Measurements from ENCODE around the gene PSD2. TPM values are rescaled to one million over a fixed set of nuclear protein-coding genes. Genes with fewer than 3 reads are reported as not detected.

Gene PSD2
- polyA plus RNA-seq, 3 donors: not detected

DNA sequence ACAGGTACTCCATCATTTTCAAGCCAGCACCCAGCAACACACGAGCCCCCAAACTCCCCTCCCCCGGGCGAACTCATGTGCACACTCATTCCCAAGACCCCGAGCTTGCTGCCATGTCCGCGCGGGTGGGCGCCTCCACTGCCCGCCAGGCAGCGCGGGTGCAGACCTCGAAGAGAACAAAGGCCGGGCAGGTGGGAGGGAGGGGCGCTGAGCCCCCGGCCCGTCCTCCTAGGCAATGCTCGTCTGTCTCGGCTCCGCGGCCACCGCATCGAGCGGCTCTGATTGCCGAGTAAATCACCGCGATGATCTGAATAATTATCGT is 47.1 kb upstream of the PSD2 start:
- WGBS (ENCODE audit: insufficient coverage): 16% methylated on average over 26 of the region's 27 CpGs
- no peak overlapping the region for H3K4me3 ChIP-seq (replicated peaks in 1 of 3; ENCODE audit: low read depth in 2 of 3, low read length in 3 of 3)
- no peak overlapping the region for H3K9ac ChIP-seq (ENCODE audit: insufficient read depth, low read length, poor library complexity, severe bottlenecking)
- H3K4me1 ChIP-seq (ENCODE audit: control insufficient read depth in 1 of 2, insufficient read depth in 2 of 2, low read length in 2 of 2): peaks cover 23 to 27% of the 10 kb centered on the region in 2 donors
- no peaks in the 10 kb centered on the region for H3K36me3 ChIP-seq (replicated peaks in 1 of 2; ENCODE audit: control insufficient read depth in 1 of 2, insufficient read depth in 2 of 2, low read length in 2 of 2)
- H2AFZ ChIP-seq (ENCODE audit: insufficient read depth, low read depth, low read length, poor library complexity, severe bottlenecking): no peak overlapping the region
- H3K27me3 ChIP-seq (ENCODE audit: control insufficient read depth in 2 of 2, insufficient read depth in 2 of 2, low read length in 2 of 2): peaks cover 48 to 88% of the 10 kb centered on the region in 2 donors
- no peak overlapping the region for H3K27ac ChIP-seq (ENCODE audit: low read depth in 1 of 2, low read length in 2 of 2)
- H4K20me1 ChIP-seq (ENCODE audit: insufficient read depth, low read length): no peaks in the 10 kb centered on the region
- H3K4me3 Mint-ChIP-seq: peak overlapping the region; percentile 27 to 97
- intact Hi-C loops (cut with micrococcal nuclease): loop anchor here in 1 of 2 donors (5.0 kb wide), 1 partner anchor 56 kb away; no protein-coding TSS in a partner anchor
- H3K36me3 Mint-ChIP-seq: peaks cover 7 to 11% of the 10 kb centered on the region in 2 donors
- TF ChIP-seq, protein P1, sequence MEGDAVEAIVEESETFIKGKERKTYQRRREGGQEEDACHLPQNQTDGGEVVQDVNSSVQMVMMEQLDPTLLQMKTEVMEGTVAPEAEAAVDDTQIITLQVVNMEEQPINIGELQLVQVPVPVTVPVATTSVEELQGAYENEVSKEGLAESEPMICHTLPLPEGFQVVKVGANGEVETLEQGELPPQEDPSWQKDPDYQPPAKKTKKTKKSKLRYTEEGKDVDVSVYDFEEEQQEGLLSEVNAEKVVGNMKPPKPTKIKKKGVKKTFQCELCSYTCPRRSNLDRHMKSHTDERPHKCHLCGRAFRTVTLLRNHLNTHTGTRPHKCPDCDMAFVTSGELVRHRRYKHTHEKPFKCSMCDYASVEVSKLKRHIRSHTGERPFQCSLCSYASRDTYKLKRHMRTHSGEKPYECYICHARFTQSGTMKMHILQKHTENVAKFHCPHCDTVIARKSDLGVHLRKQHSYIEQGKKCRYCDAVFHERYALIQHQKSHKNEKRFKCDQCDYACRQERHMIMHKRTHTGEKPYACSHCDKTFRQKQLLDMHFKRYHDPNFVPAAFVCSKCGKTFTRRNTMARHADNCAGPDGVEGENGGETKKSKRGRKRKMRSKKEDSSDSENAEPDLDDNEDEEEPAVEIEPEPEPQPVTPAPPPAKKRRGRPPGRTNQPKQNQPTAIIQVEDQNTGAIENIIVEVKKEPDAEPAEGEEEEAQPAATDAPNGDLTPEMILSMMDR (IDR thresholded peaks at IDR 0.05): no peak
- peaks cover 86 to 94% (median 87%) of the 10 kb centered on the region in 3 donors for H3K27me3 Mint-ChIP-seq (ENCODE audit: low read depth in 3 of 3)
- peaks cover 29% of the 10 kb centered on the region for H3K4me1 Mint-ChIP-seq
- no peak overlapping the region for H3K27ac Mint-ChIP-seq
- peaks cover 0 to 26% (median 16%) of the 10 kb centered on the region in 7 donors for H3K9me3 Mint-ChIP-seq
- no peak overlapping the region for H3K4me2 ChIP-seq (replicated peaks; ENCODE audit: extremely low read depth, low read length, poor library complexity, severe bottlenecking)
- H3K79me2 ChIP-seq (ENCODE audit: insufficient read depth, low read length): no peaks in the 10 kb centered on the region
- H3K9me3 ChIP-seq (replicated peaks in 1 of 2; ENCODE audit: control insufficient read depth in 1 of 2, insufficient read depth in 1 of 2, low read length in 2 of 2): peaks cover 5 to 28% of the 10 kb centered on the region in 2 donors
- no peak for DNase-seq

DNA sequence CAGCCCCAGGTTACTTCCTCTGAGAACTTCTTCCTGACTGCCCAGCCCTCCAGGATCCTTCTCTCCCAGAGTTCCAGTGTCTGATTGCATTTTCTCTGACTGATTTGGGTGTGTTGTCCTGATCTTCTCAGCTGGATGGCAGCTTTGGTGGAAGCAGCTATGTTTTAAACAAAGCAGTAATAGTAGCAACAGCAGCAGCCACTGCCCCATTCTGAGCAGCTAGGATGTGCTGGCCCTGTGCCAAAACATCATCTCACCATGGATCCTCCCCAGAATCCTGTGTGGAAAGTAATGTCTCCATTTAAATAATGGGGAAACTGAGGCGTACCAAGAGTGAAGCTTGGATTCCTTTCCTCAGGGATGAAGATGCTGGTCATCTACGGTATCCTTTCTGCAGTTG is 46.4 kb upstream of the PSD2 start:
- Histone ChIP-seq H3K27me3 (ENCODE audit: control insufficient read depth in 2 of 2, insufficient read depth in 2 of 2, low read length in 2 of 2) (peaks cover 49 to 91% of the 10 kb centered on the region in 2 donors), H3K4me1 (ENCODE audit: control insufficient read depth in 1 of 2, insufficient read depth in 2 of 2, low read length in 2 of 2) (peaks cover 23 to 27% of the 10 kb centered on the region in 2 donors)
- H3K4me1 Mint-ChIP-seq: peaks cover 29% of the 10 kb centered on the region

More for the DNA sequence above, 46.4 kb upstream of the PSD2 start:
- no peak for DNase-seq
- Mint-ChIP-seq H3K27me3 (ENCODE audit: low read depth in 3 of 3) (peaks cover 90 to 98% (median 93%) of the 10 kb centered on the region in 3 donors), H3K27ac (peak overlapping the region in 1 of 7 donors; percentile 70), H3K4me3 (peak overlapping the region in 1 of 2 donors; percentile 97), H3K36me3 (peaks cover 7 to 11% of the 10 kb centered on the region in 2 donors), H3K9me3 (peaks cover 0 to 26% (median 17%) of the 10 kb centered on the region in 7 donors)
- no peak overlapping the region for H3K4me3 ChIP-seq (replicated peaks in 1 of 3; ENCODE audit: low read depth in 2 of 3, low read length in 3 of 3)
- H3K27ac ChIP-seq (ENCODE audit: low read depth in 1 of 2, low read length in 2 of 2): no peak overlapping the region
- no peaks in the 10 kb centered on the region for H4K20me1 ChIP-seq (ENCODE audit: insufficient read depth, low read length)
- WGBS (ENCODE audit: insufficient coverage): 100% methylated on average over 1 of the region's 2 CpGs
- H3K36me3 ChIP-seq (replicated peaks in 1 of 2; ENCODE audit: control insufficient read depth in 1 of 2, insufficient read depth in 2 of 2, low read length in 2 of 2): no peaks in the 10 kb centered on the region
- no peaks in the 10 kb centered on the region for H3K79me2 ChIP-seq (ENCODE audit: insufficient read depth, low read length)
- no peak overlapping the region for H3K4me2 ChIP-seq (replicated peaks; ENCODE audit: extremely low read depth, low read length, poor library complexity, severe bottlenecking)
- intact Hi-C loops (cut with micrococcal nuclease): loop anchor here in 1 of 2 donors (5.0 kb wide), 1 partner anchor 57 kb away; no protein-coding TSS in a partner anchor
- no peak overlapping the region for H3K9ac ChIP-seq (ENCODE audit: insufficient read depth, low read length, poor library complexity, severe bottlenecking)
- H2AFZ ChIP-seq (ENCODE audit: insufficient read depth, low read depth, low read length, poor library complexity, severe bottlenecking): no peak overlapping the region
- TF ChIP-seq, protein P1 (IDR thresholded peaks at IDR 0.05): no peak
- peaks cover 5 to 28% of the 10 kb centered on the region in 2 donors for H3K9me3 ChIP-seq (replicated peaks in 1 of 2; ENCODE audit: control insufficient read depth in 1 of 2, insufficient read depth in 1 of 2, low read length in 2 of 2)
